ENCODE measurements around the gene UGT1A9. TPM values are rescaled to one million over a fixed set of nuclear protein-coding genes. Genes with fewer than 3 reads are reported as not detected.

The UGT1A9 gene
- total RNA-seq, 1 donor from 2014 or later: not detected

GRCh38 chr2:233658610-233659009 is 13.1 kb upstream of the UGT1A9 start:
- Histone ChIP-seq H3K9me3 (no peaks in the 10 kb centered on the region), H3K27me3 (ENCODE audit: low read depth) (peaks cover 4% of the 10 kb centered on the region), H3K27ac (no peak overlapping the region), H3K4me1 (no peaks in the 10 kb centered on the region), H3K4me3 (no peak overlapping the region), H3K36me3 (no peaks in the 10 kb centered on the region)
- ATAC-seq (no peak), DNase-seq (no peak)
- intact Hi-C loops (cut with DNase I): no loop called here
- no peak for TF ChIP-seq CTCF (IDR thresholded peaks at IDR 0.05)

GRCh38 chr2:233663911-233664310 is 7.8 kb upstream of the UGT1A9 start:
- intact Hi-C loops (cut with DNase I): no loop called here
- ATAC-seq (no peak), DNase-seq (no peak)
- no peak overlapping the region for H3K27ac ChIP-seq
- H3K27me3 ChIP-seq (ENCODE audit: low read depth): peaks cover 4% of the 10 kb centered on the region
- no peak for TF ChIP-seq CTCF (IDR thresholded peaks at IDR 0.05)
- H3K4me3 ChIP-seq: no peak overlapping the region
- H3K36me3 ChIP-seq: no peaks in the 10 kb centered on the region
- no peaks in the 10 kb centered on the region for H3K4me1 ChIP-seq
- no peaks in the 10 kb centered on the region for H3K9me3 ChIP-seq

- no peak overlapping the region for H3K4me3 ChIP-seq
- DNase-seq (no peak), ATAC-seq (no peak)
- H3K27ac ChIP-seq: no peak overlapping the region
- H3K36me3 ChIP-seq: no peaks in the 10 kb centered on the region
- no peak for TF ChIP-seq CTCF (IDR thresholded peaks at IDR 0.05)
- intact Hi-C loops (cut with DNase I): no loop called here
- no peaks in the 10 kb centered on the region for H3K9me3 ChIP-seq
- H3K27me3 ChIP-seq (ENCODE audit: low read depth): no peaks in the 10 kb centered on the region
- H3K4me1 ChIP-seq: no peaks in the 10 kb centered on the region
Observed at GRCh38 chr2:233668605-233669260, 3.0 kb upstream of the UGT1A9 start.

GRCh38 chr2:233672886-233673285 is 1.2 kb downstream of the UGT1A9 start:
- intact Hi-C loops (cut with DNase I): no loop called here
- Histone ChIP-seq H3K9me3 (no peaks in the 10 kb centered on the region), H3K4me3 (no peak overlapping the region), H3K27me3 (ENCODE audit: low read depth) (no peaks in the 10 kb centered on the region), H3K4me1 (no peaks in the 10 kb centered on the region), H3K27ac (no peak overlapping the region), H3K36me3 (no peaks in the 10 kb centered on the region)
- DNase-seq (no peak), ATAC-seq (no peak)
- no peak for TF ChIP-seq CTCF (IDR thresholded peaks at IDR 0.05)

- ATAC-seq: no peak
- Histone ChIP-seq H3K36me3 (no peaks in the 10 kb centered on the region), H3K4me3 (no peak overlapping the region)
Observed at GRCh38 chr2:233673896-233674295, 2.2 kb downstream of the UGT1A9 start.

More at GRCh38 chr2:233673896-233674295, 2.2 kb downstream of the UGT1A9 start:
- Histone ChIP-seq H3K4me1 (no peaks in the 10 kb centered on the region), H3K27me3 (ENCODE audit: low read depth) (no peaks in the 10 kb centered on the region), H3K9me3 (no peaks in the 10 kb centered on the region), H3K27ac (no peak overlapping the region)
- intact Hi-C loops (cut with DNase I): no loop called here
- DNase-seq: no peak
- no peak for TF ChIP-seq CTCF (IDR thresholded peaks at IDR 0.05)

Measured in lower lobe of right lung (tissue), 2 donors.